Neuronal stem cell (in vitro differentiated cells): Measurements from ENCODE around the gene SPIN1.

Experiments used
- DNase-seq: peaks from one replicate; pipeline ENCODE4 v3.0.0-alpha.2; 2013; ENCODE audit warnings: low spot score
- H2AFZ ChIP-seq: one replicate; pipeline ENCODE4 v1.6.1; 2013; ENCODE audit warnings: mild to moderate bottlenecking, low read length, inconsistent platforms
- H2AK5ac ChIP-seq: 2 replicates; pipeline ENCODE4 v1.6.1; 2013; ENCODE audit warnings: low read depth, mild to moderate bottlenecking, inconsistent platforms, low read length, moderate library complexity, mixed read lengths
- H2BK120ac ChIP-seq: 2 replicates; pipeline ENCODE4 v1.6.1; 2013; ENCODE audit warnings: low read depth, mild to moderate bottlenecking, inconsistent platforms, low read length, moderate library complexity, mixed read lengths
- H2BK12ac ChIP-seq: one replicate; pipeline ENCODE4 v1.6.1; 2013; ENCODE audit warnings: low read length, inconsistent platforms
- H2BK15ac ChIP-seq: 2 replicates; pipeline ENCODE4 v1.6.1; 2013; ENCODE audit warnings: mild to moderate bottlenecking, low read length, inconsistent platforms, mixed read lengths
- H2BK5ac ChIP-seq: one replicate; pipeline ENCODE4 v1.6.1; 2013; ENCODE audit warnings: inconsistent platforms, mild to moderate bottlenecking, low read length, moderate library complexity
- H3K14ac ChIP-seq: one replicate; pipeline ENCODE4 v1.6.1; 2013; ENCODE audit warnings: low read length, inconsistent platforms
- H3K18ac ChIP-seq: 2 replicates; pipeline ENCODE4 v1.6.1; 2013; ENCODE audit warnings: low read length, inconsistent platforms
- H3K23ac ChIP-seq: 2 replicates; pipeline ENCODE4 v1.6.1; 2013; ENCODE audit warnings: low read depth, mild to moderate bottlenecking, mixed read lengths, low read length, inconsistent platforms; ENCODE audit not compliant: poor library complexity
- H3K27ac ChIP-seq: replicated peaks from 3 replicates; pipeline ENCODE4 v1.5.1; 2013; ENCODE audit warnings: low read length, inconsistent platforms
- H3K27me3 ChIP-seq, 3 experiments: 2 replicates each; pipeline ENCODE4 v1.6.1; 2013; ENCODE audit warnings: low read length in 3 of 3, mild to moderate bottlenecking in 2 of 3, inconsistent platforms in 1 of 3, low read depth in 1 of 3, mixed read lengths in 1 of 3, moderate library complexity in 1 of 3; ENCODE audit not compliant: control insufficient read depth in 3 of 3, insufficient read depth in 3 of 3
- H3K36me3 ChIP-seq, 2 donors: replicated peaks in 1 of 2; 2 replicates each; pipeline ENCODE4 v1.6.1; 2013; ENCODE audit warnings: low read length in 2 of 2; ENCODE audit not compliant: control insufficient read depth in 2 of 2, insufficient read depth in 2 of 2
- H3K4ac ChIP-seq: 2 replicates; pipeline ENCODE4 v1.6.1; 2013; ENCODE audit warnings: inconsistent platforms, mild to moderate bottlenecking, low read length, moderate library complexity
- H3K4me1 ChIP-seq, 2 donors: 1 replicate in 1 of 2; 2 replicates in 1 of 2; pipeline ENCODE4 v1.6.1; 2013; ENCODE audit warnings: low read length in 2 of 2, low read depth in 1 of 2; ENCODE audit not compliant: control insufficient read depth in 2 of 2, insufficient read depth in 1 of 2
- H3K4me2 ChIP-seq: one replicate; pipeline ENCODE4 v1.6.1; 2013; ENCODE audit warnings: mild to moderate bottlenecking, low read length, inconsistent platforms; ENCODE audit not compliant: insufficient read depth, poor library complexity, severe bottlenecking
- H3K4me3 ChIP-seq, 2 donors: 2 replicates each; pipeline ENCODE4 v1.5.1; 2013; ENCODE audit warnings: low read length in 2 of 2, mild to moderate bottlenecking in 2 of 2, inconsistent platforms in 1 of 2, moderate library complexity in 1 of 2
- H3K79me1 ChIP-seq: one replicate; pipeline ENCODE4 v1.6.1; 2013; ENCODE audit warnings: low read depth, mild to moderate bottlenecking, inconsistent platforms, low read length, moderate library complexity
- H3K9ac ChIP-seq: one replicate; pipeline ENCODE4 v1.6.1; 2013; ENCODE audit warnings: mild to moderate bottlenecking, low read depth, low read length, inconsistent platforms; ENCODE audit not compliant: poor library complexity
- H3K9me3 ChIP-seq, 2 donors: replicated peaks in 1 of 2; 2 replicates each; pipeline versions ENCODE3 to v1.6.1; 2013; ENCODE audit warnings: low read length in 2 of 2, mild to moderate bottlenecking in 2 of 2, inconsistent platforms in 1 of 2, low read depth in 1 of 2, mixed read lengths in 1 of 2, moderate library complexity in 1 of 2; ENCODE audit not compliant: control insufficient read depth in 2 of 2, insufficient read depth in 1 of 2
- H4K8ac ChIP-seq: one replicate; pipeline ENCODE4 v1.6.1; 2013; ENCODE audit warnings: low read depth, mild to moderate bottlenecking, inconsistent platforms, low read length, moderate library complexity
- H4K91ac ChIP-seq: one replicate; pipeline ENCODE4 v1.6.1; 2013; ENCODE audit warnings: low read length, low read depth, mild to moderate bottlenecking, inconsistent platforms; ENCODE audit not compliant: poor library complexity
- WGBS, 2 donors: extraction: QIAGEN DNeasy Blood & Tissue Kit; methylation state at CpG; one replicate each; pipeline ENCODE4 v1.1.7; 2013; ENCODE audit warnings: missing lambda C conversion rate in 2 of 2, mixed read lengths in 1 of 2; ENCODE audit not compliant: insufficient read length in 2 of 2, insufficient replicate concordance in 1 of 2; ENCODE audit errors: extremely low coverage in 2 of 2; 5-methylcytosine and 5-hydroxymethylcytosine counted together

SPIN1 gene

GRCh38 chr9:88458716-88459465 is 70.6 kb downstream of the SPIN1 start:
- Histone ChIP-seq H2BK120ac (no peak overlapping the region), H3K9ac (no peak overlapping the region), H2BK12ac (no peak overlapping the region), H3K27ac (no peak overlapping the region), H2BK5ac (no peak overlapping the region), H3K9me3 (no peaks in the 10 kb centered on the region), H2AFZ (no peak overlapping the region), H3K36me3 (peaks cover 2 to 68% of the 10 kb centered on the region in 2 donors), H3K14ac (no peak overlapping the region), H3K4me1 (peaks cover 6 to 10% of the 10 kb centered on the region in 2 donors), H4K91ac (no peak overlapping the region), H3K4me2 (no peak overlapping the region), H2AK5ac (no peak overlapping the region), H4K8ac (no peak overlapping the region), H2BK15ac (no peak overlapping the region), H3K23ac (no peak overlapping the region), H3K4ac (no peak overlapping the region), H3K4me3 (no peak overlapping the region), H3K27me3 (no peaks in the 10 kb centered on the region), H3K18ac (no peak overlapping the region), H3K79me1 (peaks cover 4% of the 10 kb centered on the region)
- no peak for DNase-seq
- no CpG with 5 or more reads among the region's 5 CpGs for WGBS, 2 donors

DNA sequence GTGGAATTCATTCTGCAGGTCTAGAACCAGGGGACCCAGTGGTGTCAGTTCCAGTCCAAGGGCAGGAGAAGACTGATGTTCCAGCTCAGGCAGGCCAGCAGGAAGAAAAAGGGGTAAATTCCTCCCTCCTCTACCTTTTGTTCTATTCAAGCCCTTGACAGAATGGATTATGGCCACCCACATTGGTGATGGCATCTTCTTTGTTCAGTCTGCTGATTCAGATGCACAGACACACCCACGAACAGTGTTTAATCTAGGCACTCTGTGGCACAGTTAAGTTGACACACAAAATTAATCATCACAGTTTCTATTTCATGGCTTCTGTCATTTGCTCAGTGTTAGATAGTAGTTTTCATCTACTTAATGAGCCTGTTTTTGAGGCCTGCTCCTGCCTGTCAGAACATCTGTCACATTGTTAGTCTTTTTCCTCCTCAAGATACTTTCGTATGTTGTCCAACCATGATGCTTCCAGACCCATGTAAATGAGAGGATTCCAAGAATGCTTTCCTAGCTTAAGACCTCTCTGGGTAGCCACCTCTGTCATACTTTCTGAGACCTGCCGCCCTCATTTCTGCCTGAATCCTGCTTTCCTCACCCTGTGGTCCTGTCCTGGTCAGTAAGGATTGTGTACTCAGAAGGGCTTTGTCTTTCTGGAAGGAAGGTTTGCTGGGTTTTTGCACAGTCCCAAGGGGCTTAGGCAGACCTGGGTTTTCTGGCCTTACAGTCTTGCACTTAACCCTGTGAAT is 72.5 kb downstream of the SPIN1 start:
- no peak overlapping the region for H2BK120ac ChIP-seq
- peaks cover 6 to 10% of the 10 kb centered on the region in 2 donors for H3K4me1 ChIP-seq
- no peak overlapping the region for H3K18ac ChIP-seq
- no peak overlapping the region for H4K91ac ChIP-seq
- peaks cover 2 to 69% of the 10 kb centered on the region in 2 donors for H3K36me3 ChIP-seq
- no peak overlapping the region for H3K27ac ChIP-seq
- H2BK15ac ChIP-seq: no peak overlapping the region
- H3K4me2 ChIP-seq: no peak overlapping the region
- H2BK12ac ChIP-seq: no peak overlapping the region
- peak; percentile 61 for DNase-seq
- no peak overlapping the region for H2BK5ac ChIP-seq
- no peak overlapping the region for H3K4me3 ChIP-seq
- no CpG with 5 or more reads among the region's 3 CpGs for WGBS, 2 donors
- H3K27me3 ChIP-seq: no peaks in the 10 kb centered on the region
- H3K9ac ChIP-seq: no peak overlapping the region
- H3K79me1 ChIP-seq: peaks cover 4% of the 10 kb centered on the region
- no peak overlapping the region for H2AFZ ChIP-seq
- no peak overlapping the region for H3K23ac ChIP-seq
- no peak overlapping the region for H4K8ac ChIP-seq
- no peak overlapping the region for H3K4ac ChIP-seq
- no peak overlapping the region for H3K14ac ChIP-seq
- no peaks in the 10 kb centered on the region for H3K9me3 ChIP-seq
- H2AK5ac ChIP-seq: no peak overlapping the region

- Histone ChIP-seq H3K4ac (no peak overlapping the region), H3K27me3 (no peaks in the 10 kb centered on the region), H3K27ac (no peak overlapping the region), H4K91ac (no peak overlapping the region), H2BK5ac (no peak overlapping the region), H3K36me3 (peaks cover 0 to 61% of the 10 kb centered on the region in 2 donors), H3K18ac (no peak overlapping the region), H3K23ac (no peak overlapping the region), H2BK12ac (no peak overlapping the region), H3K4me2 (no peak overlapping the region), H2AK5ac (no peak overlapping the region), H3K14ac (no peak overlapping the region), H3K4me1 (peaks cover 6 to 10% of the 10 kb centered on the region in 2 donors), H3K9me3 (no peaks in the 10 kb centered on the region), H3K9ac (no peak overlapping the region), H2BK15ac (no peak overlapping the region), H4K8ac (no peak overlapping the region), H2BK120ac (no peak overlapping the region), H3K79me1 (peaks cover 4% of the 10 kb centered on the region), H3K4me3 (no peak overlapping the region), H2AFZ (no peak overlapping the region)
- no CpG with 5 or more reads among the region's 6 CpGs for WGBS, 2 donors
- DNase-seq: no peak
Measured at GRCh38 chr9:88462191-88462590, 73.9 kb downstream of the SPIN1 start.

GRCh38 chr9:88464851-88465250 is 76.6 kb downstream of the SPIN1 start:
- H3K9me3 ChIP-seq: no peaks in the 10 kb centered on the region
- WGBS, 2 donors: no CpG with 5 or more reads among the region's 1 CpG
- peaks cover 2 to 61% of the 10 kb centered on the region in 2 donors for H3K36me3 ChIP-seq
- no peak overlapping the region for H4K91ac ChIP-seq
- no peak overlapping the region for H3K4me3 ChIP-seq
- H3K23ac ChIP-seq: no peak overlapping the region
- H3K27ac ChIP-seq: no peak overlapping the region
- H2BK120ac ChIP-seq: no peak overlapping the region
- H2BK12ac ChIP-seq: no peak overlapping the region
- no peak overlapping the region for H3K4ac ChIP-seq
- no peak overlapping the region for H4K8ac ChIP-seq
- no peak overlapping the region for H3K4me2 ChIP-seq
- H2BK15ac ChIP-seq: no peak overlapping the region
- H3K14ac ChIP-seq: no peak overlapping the region
- H3K4me1 ChIP-seq: peaks cover 6 to 10% of the 10 kb centered on the region in 2 donors
- no peak overlapping the region for H3K9ac ChIP-seq
- no peak overlapping the region for H3K18ac ChIP-seq
- H2BK5ac ChIP-seq: no peak overlapping the region
- no peak for DNase-seq
- H3K27me3 ChIP-seq: no peaks in the 10 kb centered on the region
- H2AFZ ChIP-seq: no peak overlapping the region
- peaks cover 4% of the 10 kb centered on the region for H3K79me1 ChIP-seq
- H2AK5ac ChIP-seq: no peak overlapping the region
